Gastroesophageal sphincter (tissue), 4 donors: ENCODE data around the gene SCAMP2. TPM values are rescaled to one million over a fixed set of nuclear protein-coding genes. Genes with fewer than 3 reads are reported as not detected.
A peak's percentile ranks its signal among the peaks of the same experiment; 100 is the strongest.

Experiments used
- ATAC-seq: fragments of 150-250 bp; one replicate; pipeline ENCODE4 v1.9.1; 2016; ENCODE audit warnings: mild to moderate bottlenecking, moderate library complexity
- H3K27ac ChIP-seq, 4 donors: fragments of 200-600 bp; sonication (generic) in 3 of 4; 1 replicate in 3 of 4; 2 replicates in 1 of 4; pipeline ENCODE4 v1.5.1; 2016 to 2019
- H3K27me3 ChIP-seq: fragments of 200-600 bp; sonication (generic); one replicate; pipeline ENCODE4 v1.5.1; 2019
- H3K36me3 ChIP-seq, 2 donors: fragments of 200-600 bp; sonication (generic); one replicate each; pipeline ENCODE4 v1.5.1; 2019; ENCODE audit warnings: control low read depth in 1 of 2
- H3K4me1 ChIP-seq, 3 donors: fragments of 200-600 bp; sonication (generic); 1 replicate in 2 of 3; 2 replicates in 1 of 3; pipeline ENCODE4 v1.5.1; 2016 to 2019; ENCODE audit warnings: control low read depth in 2 of 3
- H3K4me3 ChIP-seq, 2 donors: fragments of 200-600 bp; sonication (generic); one replicate each; pipeline ENCODE4 v1.5.1; 2019; ENCODE audit warnings: mild to moderate bottlenecking in 1 of 2, moderate library complexity in 1 of 2
- H3K9me3 ChIP-seq, 3 donors: fragments of 200-600 bp; sonication (generic); one replicate each; pipeline ENCODE4 v1.5.1; 2017 to 2019; ENCODE audit warnings: control low read depth in 2 of 3
- CTCF ChIP-seq, 4 experiments: fragments of 200-600 bp in 2 of 4; fragments of 450-650 bp in 2 of 4; sonication (generic) in 1 of 4; IDR thresholded peaks; one replicate each; pipeline ENCODE4 v1.5.1; 2017 to 2019; ENCODE audit warnings: antibody characterized with exemption in 4 of 4, mild to moderate bottlenecking in 2 of 4, moderate library complexity in 2 of 4
- EP300 ChIP-seq: sonication (generic); formaldehyde crosslinking; IDR thresholded peaks from one replicate; pipeline ENCODE4 v1.6.1; 2017; ENCODE audit warnings: antibody characterized with exemption, mild to moderate bottlenecking
- POLR2A ChIP-seq, 2 donors: fragments of 450-650 bp; IDR thresholded peaks; one replicate each; pipeline ENCODE4 v1.6.1; 2017; ENCODE audit warnings: antibody characterized with exemption in 2 of 2, mild to moderate bottlenecking in 2 of 2, moderate library complexity in 1 of 2
- POLR2AphosphoS5 ChIP-seq: sonication (generic); formaldehyde crosslinking; IDR thresholded peaks from one replicate; pipeline ENCODE4 v1.6.1; 2017; ENCODE audit warnings: antibody characterized with exemption
- WGBS, 2 donors: methylation state at CpG; one replicate each; pipeline ENCODE4 v1.1.5; 2018; ENCODE audit warnings: low coverage in 1 of 2; 5-methylcytosine and 5-hydroxymethylcytosine counted together
- total RNA-seq, 4 donors: library from RNA; depleted of rRNA; stranded (reverse); fragments of >200 nt; gene quantifications; one replicate each; pipeline ENCODE4 v1.1.0, GENCODE V29; 2016

The SCAMP2 gene
- total RNA-seq, 4 donors from 2014 or later, result 45.6 to 111 (median 72.1) TPM

DNA sequence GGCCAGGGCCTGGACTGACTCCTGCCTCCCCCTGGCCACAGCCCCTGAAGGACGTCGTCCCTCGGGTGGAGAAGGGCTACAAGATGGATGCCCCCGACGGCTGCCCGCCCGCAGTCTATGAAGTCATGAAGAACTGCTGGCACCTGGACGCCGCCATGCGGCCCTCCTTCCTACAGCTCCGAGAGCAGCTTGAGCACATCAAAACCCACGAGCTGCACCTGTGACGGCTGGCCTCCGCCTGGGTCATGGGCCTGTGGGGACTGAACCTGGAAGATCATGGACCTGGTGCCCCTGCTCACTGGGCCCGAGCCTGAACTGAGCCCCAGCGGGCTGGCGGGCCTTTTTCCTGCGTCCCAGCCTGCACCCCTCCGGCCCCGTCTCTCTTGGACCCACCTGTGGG is 70.9 kb downstream of the SCAMP2 start:
- H3K4me1 ChIP-seq, result peaks cover 0 to 17% (median 7%) of the 10 kb centered on the region in 3 donors
- no peak for TF ChIP-seq CTCF (IDR thresholded peaks at IDR 0.05)
- TF ChIP-seq POLR2A (IDR thresholded peaks at IDR 0.05), result no peak
- no peak for TF ChIP-seq EP300
- TF ChIP-seq POLR2AphosphoS5, result no peak
- no peak for ATAC-seq
- WGBS, 2 donors, result no CpG with 5 or more reads among the region's 20 CpGs
- no peak overlapping the region for H3K27ac ChIP-seq
- no peaks in the 10 kb centered on the region for H3K9me3 ChIP-seq
- H3K36me3 ChIP-seq, result peaks cover 0 to 64% of the 10 kb centered on the region in 2 donors
- H3K27me3 ChIP-seq, result no peaks in the 10 kb centered on the region
- H3K4me3 ChIP-seq, result no peak overlapping the region

DNA sequence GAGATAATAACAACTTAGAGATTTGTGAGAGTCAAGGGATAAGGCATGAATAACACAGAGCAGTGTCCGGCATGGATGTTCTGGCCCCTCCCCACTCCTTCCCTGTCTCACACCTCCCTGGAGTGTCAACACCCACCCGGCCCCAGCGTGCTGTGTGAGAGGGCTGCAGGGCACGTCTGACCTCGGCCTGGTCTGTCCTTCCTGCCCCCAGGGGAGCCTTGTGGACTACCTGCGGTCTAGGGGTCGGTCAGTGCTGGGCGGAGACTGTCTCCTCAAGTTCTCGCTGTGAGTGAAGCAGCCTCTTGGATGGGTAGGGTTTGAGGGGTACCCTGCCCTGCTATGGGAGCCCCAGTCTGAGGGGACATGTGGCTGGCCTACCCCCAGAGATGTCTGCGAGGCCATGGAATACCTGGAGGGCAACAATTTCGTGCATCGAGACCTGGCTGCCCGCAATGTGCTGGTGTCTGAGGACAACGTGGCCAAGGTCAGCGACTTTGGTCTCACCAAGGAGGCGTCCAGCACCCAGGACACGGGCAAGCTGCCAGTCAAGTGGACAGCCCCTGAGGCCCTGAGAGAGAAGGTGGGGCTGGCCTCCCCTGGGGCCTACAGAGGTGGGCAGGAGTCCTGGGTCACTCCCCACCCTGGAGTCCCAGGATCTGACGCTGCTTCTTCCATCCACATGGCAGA is 71.7 kb downstream of the SCAMP2 start:
- 76 to 80% methylated on average over 1 to 5 of the region's 18 CpGs for WGBS, 2 donors
- no peak for ATAC-seq

DNA sequence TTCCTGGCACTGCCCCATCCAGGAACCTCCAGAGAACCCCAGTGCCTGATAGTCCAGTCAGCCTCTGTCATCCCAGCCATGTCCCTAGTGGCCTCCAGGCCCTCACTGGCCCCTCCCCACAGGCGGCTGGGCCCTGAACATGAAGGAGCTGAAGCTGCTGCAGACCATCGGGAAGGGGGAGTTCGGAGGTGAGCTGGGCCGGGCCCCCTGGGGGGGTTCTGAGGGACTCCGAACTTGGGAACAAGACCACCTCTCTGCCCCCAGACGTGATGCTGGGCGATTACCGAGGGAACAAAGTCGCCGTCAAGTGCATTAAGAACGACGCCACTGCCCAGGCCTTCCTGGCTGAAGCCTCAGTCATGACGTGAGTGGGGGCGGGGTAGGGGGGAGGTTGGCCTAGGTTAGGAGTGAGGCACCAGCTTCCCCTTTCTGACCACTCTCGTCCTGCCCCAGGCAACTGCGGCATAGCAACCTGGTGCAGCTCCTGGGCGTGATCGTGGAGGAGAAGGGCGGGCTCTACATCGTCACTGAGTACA is 72.5 kb downstream of the SCAMP2 start:
- ATAC-seq, result no peak
- H3K36me3 ChIP-seq, result peaks cover 0 to 64% of the 10 kb centered on the region in 2 donors

More for the DNA sequence above, 71.7 kb downstream of the SCAMP2 start:
- TF ChIP-seq EP300 (no peak), POLR2A (IDR thresholded peaks at IDR 0.05) (no peak)
- H3K9me3 ChIP-seq, result no peaks in the 10 kb centered on the region
- peaks cover 0 to 17% (median 7%) of the 10 kb centered on the region in 3 donors for H3K4me1 ChIP-seq
- peaks cover 0 to 64% of the 10 kb centered on the region in 2 donors for H3K36me3 ChIP-seq
- no peaks in the 10 kb centered on the region for H3K27me3 ChIP-seq
- no peak overlapping the region for H3K27ac ChIP-seq
- H3K4me3 ChIP-seq, result no peak overlapping the region

DNA sequence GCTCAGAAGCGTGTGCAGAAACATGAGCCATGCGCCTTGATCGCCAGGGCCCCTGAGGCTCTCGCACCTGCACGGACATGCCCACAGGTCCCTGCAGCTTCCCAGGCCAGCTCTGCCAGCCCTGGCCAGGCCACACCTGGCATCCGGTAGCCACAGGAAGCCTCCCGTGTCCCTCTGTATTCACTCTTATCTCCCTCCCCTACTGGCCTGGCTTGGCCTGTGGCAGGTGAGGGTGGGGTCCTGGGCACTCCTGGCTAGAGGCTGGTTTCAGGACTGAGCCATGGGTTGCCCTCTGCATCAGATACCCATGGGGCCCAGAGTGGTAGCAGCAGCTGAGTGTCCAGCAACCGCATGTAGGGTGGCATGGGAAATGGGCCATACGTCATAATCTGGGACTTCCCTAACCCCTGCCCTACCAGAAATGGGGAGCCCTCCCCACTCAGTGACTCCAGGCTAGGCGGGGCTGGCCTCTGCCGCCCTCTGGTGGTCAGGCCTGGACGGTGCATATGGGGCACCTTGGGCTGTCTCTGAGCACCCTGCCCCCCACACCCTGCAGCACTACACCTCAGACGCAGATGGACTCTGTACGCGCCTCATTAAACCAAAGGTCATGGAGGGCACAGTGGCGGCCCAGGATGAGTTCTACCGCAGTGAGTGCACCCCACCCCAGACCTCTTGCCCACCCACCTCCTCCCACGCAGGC is 73.2 kb downstream of the SCAMP2 start:
- no peaks in the 10 kb centered on the region for H3K27me3 ChIP-seq
- no peak overlapping the region for H3K4me3 ChIP-seq
- no peaks in the 10 kb centered on the region for H3K9me3 ChIP-seq
- peak overlapping the region in 2 of 4 donors; percentile 27 to 37 for H3K27ac ChIP-seq
- peaks cover 0 to 18% (median 7%) of the 10 kb centered on the region in 3 donors for H3K4me1 ChIP-seq
- peak; percentile 86 for ATAC-seq
- peaks cover 0 to 65% of the 10 kb centered on the region in 2 donors for H3K36me3 ChIP-seq
- WGBS, 2 donors, result 40 to 67% methylated on average over 1 to 3 of the region's 18 CpGs
- TF ChIP-seq EP300 (no peak), CTCF (IDR thresholded peaks at IDR 0.05) (peak in 3 of 4 experiments; percentile 92 to 97 (median 95)), POLR2A (IDR thresholded peaks at IDR 0.05) (no peak), POLR2AphosphoS5 (no peak)

More for the DNA sequence above, 72.5 kb downstream of the SCAMP2 start:
- WGBS, 2 donors, result 53% methylated on average over 3 of the region's 20 CpGs; no CpG with 5 or more reads in 1 of the 2 donors
- no peak overlapping the region for H3K27ac ChIP-seq
- H3K9me3 ChIP-seq, result no peaks in the 10 kb centered on the region
- no peak overlapping the region for H3K4me3 ChIP-seq
- H3K4me1 ChIP-seq, result peaks cover 0 to 17% (median 7%) of the 10 kb centered on the region in 3 donors
- TF ChIP-seq EP300, result no peak
- no peaks in the 10 kb centered on the region for H3K27me3 ChIP-seq

- Histone ChIP-seq H3K27ac (peak overlapping the region in 1 of 4 donors; percentile 27), H3K27me3 (no peaks in the 10 kb centered on the region), H3K4me3 (no peak overlapping the region), H3K4me1 (peaks cover 0 to 25% (median 7%) of the 10 kb centered on the region in 3 donors), H3K9me3 (no peaks in the 10 kb centered on the region), H3K36me3 (peaks cover 0 to 69% of the 10 kb centered on the region in 2 donors)
- ATAC-seq, result no peak
- 100% methylated on average over 1 of the region's 16 CpGs; no CpG with 5 or more reads in 1 of the 2 donors for WGBS, 2 donors
- TF ChIP-seq POLR2A (IDR thresholded peaks at IDR 0.05) (no peak), CTCF (IDR thresholded peaks at IDR 0.05) (no peak), POLR2AphosphoS5 (no peak), EP300 (no peak)
Observed at GRCh38 chr15:74799255-74799855, 73.8 kb downstream of the SCAMP2 start.
